NAMALWA (cell line): Measurements from ENCODE around the gene MPDU1.
"Not testable (repeated sequence)": the region's sequence is repeated elsewhere in the genome, so short reads cannot be mapped to it uniquely, and the experiment has no call there.

ENCODE experiments used
- DNase-seq: peaks from one replicate; pipeline ENCODE4 v3.0.0-alpha.2; 2015; ENCODE audit warnings: low spot score

MPDU1 gene

DNA sequence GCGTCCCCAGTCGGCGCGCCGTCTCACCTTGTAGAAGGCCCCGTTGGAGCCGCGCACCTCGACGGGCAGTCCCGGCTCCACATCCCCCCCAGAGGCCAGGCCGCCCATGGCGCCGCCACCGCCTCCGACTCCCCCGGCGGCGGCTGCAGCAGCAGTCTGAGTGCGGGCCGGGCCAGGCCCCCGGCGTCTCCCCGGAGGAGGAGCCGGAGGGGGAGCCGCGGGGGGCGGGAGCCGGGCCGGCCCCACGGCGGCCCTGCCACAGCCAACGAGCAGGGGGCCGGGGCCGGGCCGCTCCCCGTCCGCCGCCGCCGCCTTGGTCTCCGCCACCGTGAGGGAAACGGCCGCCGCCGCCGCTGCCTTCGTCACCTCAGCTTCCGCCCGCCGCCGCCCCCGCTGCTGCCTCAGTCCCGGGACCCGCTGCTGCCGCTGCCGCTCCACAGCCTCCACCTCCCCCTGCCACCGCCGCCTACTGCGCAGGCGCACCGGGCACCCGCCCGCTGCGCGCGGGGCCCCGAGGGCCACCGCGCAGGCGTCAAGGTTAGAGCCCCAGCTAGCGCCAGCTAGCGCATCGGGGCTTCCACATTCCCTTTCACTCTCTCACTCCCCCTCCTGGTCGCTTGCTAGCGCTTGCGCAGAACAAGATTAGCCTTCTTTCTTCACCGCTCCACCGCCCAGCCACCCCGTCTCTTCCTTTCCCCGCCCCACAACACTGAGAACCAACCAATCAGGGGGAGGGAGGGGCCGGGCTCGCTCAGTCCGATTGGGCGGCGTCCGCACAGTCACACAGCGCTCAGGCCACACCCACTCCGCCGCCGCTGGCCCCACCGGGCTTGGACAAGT, 31.0 kb downstream of the MPDU1 start, which contains the start of gene FXR2:
Gene FXR2, minus strand, starts transcription at position 473 of the 840 bp plus-strand sequence. Its CDS starts 365 bp downstream, at position 108.
- peak; percentile 97 for DNase-seq

DNA sequence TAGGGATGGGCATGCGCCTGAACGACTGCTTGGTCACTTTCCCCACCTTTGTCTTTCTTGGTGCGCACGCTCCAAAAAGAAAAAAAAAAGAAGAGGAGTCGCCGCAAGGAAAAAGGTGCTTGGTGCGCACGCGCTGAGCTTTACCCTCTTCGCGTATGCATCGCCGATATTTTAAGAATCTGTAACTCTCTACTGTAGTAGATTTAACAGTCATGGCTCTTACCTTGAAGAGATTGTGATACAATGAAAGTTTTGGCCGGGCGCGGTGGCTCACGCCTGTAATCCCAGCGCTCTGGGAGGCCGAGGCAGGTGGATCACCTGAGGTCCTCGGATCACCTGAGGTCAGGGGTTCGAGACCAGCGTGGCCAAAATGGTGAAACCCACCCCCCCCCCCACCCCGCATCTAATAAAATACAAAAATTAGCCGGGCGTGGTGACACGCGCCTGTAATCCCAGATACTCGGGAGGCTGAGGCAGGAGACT, 31.7 kb downstream of the MPDU1 start:
- no peak for DNase-seq

DNA sequence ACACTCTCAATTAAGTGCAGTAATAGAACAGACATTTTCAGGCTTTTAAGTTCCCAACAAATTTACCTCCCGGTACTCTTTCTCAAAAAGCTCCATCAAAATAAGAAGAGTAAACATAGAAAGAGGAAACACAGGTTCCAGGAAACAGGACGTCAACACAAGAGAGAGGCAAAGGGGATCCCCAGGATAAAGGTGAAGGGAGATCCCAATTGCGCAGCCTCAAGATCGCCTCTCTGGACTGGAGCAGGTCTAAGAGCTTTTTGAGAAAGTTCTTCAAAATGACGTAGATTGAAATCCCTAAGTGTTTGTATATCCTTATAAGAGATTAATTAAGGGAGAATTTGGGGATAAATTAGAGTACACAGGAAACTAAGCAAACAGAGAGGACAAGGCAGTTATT, 35.0 kb downstream of the MPDU1 start:
- DNase-seq = no peak

DNA sequence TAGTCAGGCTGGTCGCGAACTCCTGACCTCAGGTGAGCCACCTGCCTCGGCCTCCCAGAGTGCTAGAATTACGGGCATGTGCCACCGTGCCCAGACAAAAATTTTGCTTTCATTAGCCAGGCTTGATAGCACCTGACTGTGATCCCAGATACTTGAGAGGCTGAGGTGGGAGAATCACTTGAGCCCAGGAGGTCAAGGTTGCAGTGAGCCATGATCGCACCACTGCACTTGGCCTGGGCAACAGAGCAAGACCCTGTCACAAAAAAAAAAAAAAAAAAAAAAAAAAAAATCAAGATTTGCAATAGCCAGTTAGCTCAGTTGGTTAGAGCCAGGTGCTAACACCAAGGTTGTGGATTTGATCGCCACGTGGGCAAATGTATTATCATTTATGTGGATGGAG, 37.2 kb downstream of the MPDU1 start:
- no peak for DNase-seq

DNA sequence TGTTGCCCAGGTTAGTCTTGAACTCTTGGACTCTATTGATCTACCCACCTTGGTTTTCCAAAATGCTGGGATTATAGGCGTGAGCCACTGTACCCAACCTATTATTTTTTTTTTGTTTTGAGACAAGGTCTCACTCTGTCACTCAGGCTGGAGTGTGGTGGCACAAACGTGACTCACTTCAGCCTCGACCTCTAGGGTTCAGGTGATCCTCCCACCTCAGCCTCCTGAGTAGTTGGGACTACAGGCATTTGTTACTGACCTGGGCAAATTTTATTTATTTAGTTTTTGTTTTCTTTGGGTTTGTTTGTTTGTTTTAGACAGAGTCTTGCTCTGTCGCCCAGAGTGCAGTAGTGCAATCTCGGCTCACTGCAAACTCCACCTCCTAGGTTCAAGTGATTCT, 40.0 kb downstream of the MPDU1 start:
- DNase-seq = no peak

DNA sequence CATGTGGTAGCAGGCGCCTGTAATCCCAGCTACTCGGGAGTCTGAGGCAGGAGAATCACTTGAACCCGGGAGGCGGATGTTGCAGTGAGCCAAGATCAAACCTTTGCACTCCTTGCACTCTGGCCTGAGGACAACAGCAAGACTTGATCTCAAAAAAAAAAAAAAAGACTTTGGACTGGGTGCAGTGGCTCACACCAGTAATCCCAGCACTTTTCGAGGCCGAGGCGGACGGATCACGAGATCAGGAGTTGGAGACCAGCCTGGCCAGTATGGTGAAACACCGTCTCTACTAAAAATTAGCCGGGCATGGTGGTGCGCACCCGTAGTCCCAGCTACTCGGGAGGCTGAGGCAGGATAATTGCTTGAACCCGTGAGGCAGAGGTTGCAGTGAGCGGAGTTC, 42.1 kb downstream of the MPDU1 start:
- DNase-seq = not testable (repeated sequence)

DNA sequence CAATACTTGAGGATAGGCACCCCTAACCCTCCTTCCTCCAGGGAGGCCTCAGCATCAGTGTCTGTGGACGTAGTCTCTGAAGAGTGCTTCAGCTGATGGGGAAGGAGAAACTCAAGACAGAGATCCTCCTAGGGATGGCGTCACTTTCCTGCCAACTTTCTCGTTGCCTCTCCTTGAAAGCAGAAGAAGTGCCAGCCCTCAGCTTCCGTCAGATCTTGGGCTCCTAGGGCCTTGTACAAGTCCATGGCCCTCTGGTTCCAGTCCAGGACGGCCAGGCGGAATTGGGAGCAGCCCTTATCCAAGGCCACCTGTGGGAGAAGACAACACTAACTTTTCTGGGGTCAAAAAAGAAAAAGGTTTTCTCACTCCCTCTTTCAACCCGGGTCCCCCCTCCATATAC, 42.7 kb downstream of the MPDU1 start:
- no peak for DNase-seq

DNA sequence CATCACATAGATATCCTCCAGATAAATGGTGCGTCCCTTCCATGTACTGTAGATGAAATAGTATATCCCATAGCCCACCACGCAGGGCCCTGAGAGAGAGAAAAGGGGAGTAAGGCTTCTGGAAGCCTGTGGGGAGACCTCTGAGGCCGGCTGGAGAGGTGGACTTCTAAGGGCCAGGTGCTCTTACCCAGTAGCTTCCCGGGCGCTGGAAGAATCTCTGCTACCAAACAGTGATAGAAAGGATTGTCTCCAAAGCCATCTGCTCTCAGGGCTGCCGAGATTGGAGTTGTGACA, 43.3 kb downstream of the MPDU1 start:
- DNase-seq = no peak

DNA sequence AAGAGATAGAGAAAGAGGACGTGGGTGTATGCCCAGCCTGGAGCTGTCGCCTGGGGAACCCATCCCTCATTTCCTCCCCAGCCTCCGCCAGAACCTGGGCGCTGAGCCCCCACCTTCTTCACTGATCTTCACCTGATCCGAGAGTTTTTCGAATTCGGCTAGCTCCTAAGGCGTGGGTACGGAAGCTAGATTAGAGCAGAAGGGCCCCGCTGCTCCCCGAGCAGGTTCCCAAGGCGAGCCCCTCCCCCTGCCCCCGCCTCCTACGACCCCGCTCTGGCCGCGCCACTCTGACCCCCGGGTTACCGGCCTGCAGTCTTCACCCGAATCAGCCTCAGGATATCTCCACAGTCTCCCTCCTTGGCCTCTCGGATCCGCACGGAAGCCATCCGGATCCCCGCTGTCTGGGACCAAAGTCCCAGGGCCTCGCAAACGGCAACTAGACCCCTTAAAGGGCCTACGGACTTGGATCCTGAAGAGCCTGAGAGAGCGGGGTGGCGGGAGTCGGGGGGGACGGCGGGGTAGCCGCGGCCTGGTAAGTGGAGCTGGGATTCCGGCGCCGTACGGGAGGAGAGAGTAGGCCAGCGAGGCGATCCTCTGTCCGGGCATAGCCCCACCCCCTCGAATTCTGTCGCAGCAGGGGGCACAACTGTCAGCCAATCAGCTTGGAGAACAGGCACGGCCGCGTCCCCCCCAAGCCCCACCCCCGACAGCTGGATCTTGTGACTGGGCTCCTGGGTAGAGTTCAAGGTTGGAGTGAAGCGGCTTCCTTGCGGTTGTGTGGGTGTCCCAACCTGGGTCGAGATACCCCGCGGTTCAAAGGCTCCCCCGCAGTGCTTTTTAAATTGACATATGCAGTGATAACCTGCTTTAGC, 43.8 kb downstream of the MPDU1 start, which contains the start of gene SAT2:
Gene SAT2, minus strand, starts transcription at position 572 of the 872 bp plus-strand sequence. Its CDS starts 186 bp downstream, at position 386.
- peak; percentile 78 for DNase-seq

DNA sequence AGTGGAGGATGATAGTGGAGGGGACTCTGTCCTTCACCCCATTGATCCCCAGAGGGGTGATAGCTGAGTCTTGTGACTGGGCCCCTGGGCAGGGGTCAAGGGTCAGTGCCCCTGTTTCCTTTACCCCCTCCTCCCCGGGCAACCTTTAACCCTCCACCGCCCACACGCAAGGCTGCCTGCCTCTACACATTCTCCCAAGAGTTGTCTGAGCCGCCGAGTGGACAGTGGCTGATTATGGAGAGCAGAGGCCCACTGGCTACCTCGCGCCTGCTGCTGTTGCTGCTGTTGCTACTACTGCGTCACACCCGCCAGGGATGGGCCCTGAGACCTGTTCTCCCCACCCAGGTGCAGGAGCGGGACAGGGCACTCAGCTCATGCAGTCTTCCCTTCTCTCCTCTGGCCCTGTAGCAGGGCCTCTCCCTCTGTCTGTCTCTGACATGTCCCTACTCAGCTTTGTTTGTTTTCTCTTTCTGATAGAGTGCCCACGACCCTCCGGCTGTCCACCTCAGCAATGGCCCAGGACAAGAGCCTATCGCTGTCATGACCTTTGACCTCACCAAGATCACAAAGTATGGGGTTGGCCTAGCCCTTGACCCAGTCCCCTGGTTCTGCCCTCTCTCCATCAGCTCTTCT, 46.4 kb downstream of the MPDU1 start, which contains the start of gene SHBG:
Gene SHBG, plus strand, starts transcription at position 197 of the 633 bp plus-strand sequence. Its CDS starts 38 bp downstream, at position 235.
- no peak for DNase-seq

DNA sequence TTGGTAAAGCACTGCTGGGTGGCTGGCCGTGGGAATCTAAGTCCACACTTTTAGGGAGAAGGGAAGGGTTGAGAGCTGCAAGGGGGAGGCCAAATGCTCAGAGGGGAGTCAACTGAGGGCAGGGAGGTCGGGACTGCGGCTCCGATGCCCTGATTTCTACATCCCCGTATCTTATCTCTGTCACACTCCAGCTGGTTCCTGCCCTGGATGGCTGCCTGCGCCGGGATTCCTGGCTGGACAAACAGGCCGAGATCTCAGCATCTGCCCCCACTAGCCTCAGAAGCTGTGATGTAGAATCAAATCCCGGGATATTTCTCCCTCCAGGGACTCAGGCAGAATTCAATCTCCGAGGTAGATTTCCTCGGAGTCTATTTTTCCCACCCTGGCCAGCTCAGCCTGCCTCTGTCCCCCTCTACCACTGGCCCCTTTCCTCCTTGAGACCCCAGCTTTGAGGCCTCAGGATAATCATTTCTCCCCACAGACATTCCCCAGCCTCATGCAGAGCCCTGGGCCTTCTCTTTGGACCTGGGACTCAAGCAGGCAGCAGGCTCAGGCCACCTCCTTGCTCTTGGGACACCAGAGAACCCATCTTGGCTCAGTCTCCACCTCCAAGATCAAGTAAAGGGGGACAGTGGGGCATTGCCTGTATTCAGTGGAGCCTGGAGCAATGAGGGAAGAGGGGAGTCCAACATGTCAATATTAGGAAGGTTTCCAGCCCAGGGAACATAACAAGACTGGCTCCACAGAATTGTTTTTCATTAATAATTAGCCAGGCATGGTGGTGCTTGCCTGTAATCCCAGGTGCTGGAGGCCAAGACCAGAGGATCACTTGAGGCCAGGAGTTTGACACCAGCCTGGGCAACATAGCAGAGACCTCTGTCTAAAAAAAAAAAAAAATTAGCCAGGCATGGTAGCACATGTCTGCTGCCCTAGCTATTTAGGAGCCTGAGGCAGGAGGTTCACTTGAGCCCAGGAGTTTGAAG, 48.0 kb downstream of the MPDU1 start:
- DNase-seq = no peak

DNA sequence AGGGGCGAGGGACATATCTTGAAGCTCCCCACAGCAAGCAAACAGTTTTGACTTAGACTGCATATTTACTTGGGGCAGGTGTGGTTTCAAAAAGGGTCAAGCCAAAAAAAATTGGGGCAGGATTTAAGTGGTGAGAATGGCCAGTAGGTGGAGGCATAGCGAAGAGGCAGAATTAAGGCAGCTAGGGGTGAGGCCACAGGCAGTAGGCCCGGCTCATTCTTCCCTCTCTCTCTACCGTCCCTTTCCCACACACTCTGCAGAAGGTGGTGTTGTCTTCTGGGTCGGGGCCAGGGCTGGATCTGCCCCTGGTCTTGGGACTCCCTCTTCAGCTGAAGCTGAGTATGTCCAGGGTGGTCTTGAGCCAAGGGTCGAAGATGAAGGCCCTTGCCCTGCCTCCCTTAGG, 48.8 kb downstream of the MPDU1 start:
- peak; percentile 63 for DNase-seq

DNA sequence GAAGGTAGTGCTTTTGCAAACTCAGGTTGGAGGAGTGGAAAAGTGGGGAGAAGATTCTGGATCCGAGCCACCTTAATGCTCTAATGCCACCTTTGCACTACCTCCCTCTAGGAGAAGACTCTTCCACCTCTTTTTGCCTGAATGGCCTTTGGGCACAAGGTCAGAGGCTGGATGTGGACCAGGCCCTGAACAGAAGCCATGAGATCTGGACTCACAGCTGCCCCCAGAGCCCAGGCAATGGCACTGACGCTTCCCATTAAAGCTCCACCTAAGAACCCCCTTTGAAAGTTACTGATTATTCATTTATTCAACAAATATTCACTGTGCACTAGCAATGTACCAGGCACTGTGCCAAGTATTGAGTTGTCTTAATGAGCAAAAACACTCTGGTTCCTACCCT, 49.4 kb downstream of the MPDU1 start:
- DNase-seq = no peak

DNA sequence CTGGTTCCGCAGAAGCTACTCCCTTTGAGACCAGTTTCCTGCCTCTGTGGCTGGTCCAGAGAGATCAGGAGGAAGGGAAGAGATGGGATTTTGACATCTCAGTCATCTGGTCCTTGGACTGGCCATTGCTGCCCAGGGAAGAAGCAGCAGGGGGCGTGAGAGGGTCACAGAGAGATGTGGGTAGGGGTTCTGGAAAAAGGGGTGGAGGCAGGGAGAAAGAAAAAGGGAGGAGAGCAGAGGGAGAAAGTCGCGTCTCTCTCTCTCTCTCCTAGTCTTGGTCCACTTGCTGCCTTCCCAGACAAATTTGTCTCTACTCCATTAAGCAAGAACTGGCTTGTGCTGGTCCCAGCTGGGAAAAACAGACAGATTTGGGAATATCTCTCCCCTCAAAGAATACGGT, 50.7 kb downstream of the MPDU1 start:
- no peak for DNase-seq

DNA sequence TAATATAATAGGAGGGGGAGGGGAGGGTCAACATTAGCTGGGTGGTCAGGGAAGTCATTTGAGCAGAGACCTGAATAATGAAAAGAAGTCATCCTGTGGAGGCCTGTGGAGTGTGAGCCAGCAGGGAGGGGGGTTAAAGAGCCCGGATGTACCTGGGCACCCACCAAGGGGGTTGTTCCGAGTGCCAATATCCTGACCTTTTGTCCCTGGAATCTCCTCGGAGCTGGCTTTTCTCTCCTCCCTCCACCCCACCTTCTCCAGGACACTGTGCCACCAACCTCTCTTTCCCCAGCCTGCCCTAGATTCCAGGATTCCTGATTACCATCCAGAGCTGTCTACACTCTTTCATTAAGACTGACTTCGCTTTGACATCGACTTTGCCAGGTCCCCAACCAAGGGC, 52.5 kb downstream of the MPDU1 start:
- no peak for DNase-seq
